Astrocyte (in vitro differentiated cells and primary cell): Measurements from ENCODE around the gene DAB2. TPM values are rescaled to one million over a fixed set of nuclear protein-coding genes. Genes with fewer than 3 reads are reported as not detected.
A peak's percentile ranks its signal among the peaks of the same experiment; 100 is the strongest.
"Not testable (repeated sequence)": the region's sequence is repeated elsewhere in the genome, so short reads cannot be mapped to it uniquely, and the experiment has no call there.

ENCODE experiments used
- DNase-seq: peaks from one replicate; pipeline ENCODE4 v3.0.0-alpha.2; 2010; ENCODE audit warnings: low read depth
- FAIRE-seq: peaks from 2 replicates; lab custom pipeline; 2011; peaks lifted over from hg19 to GRCh38; lab: Jason Lieb, UNC
- H2AFZ ChIP-seq: 2 replicates; pipeline ENCODE4 v1.6.0; 2012; ENCODE audit warnings: low read depth, low read length, inconsistent platforms
- H3K27ac ChIP-seq: 2 replicates; pipeline ENCODE4 v1.5.1; 2011; ENCODE audit warnings: low read depth, low read length, inconsistent platforms
- H3K27me3 ChIP-seq: 2 replicates; pipeline ENCODE4 v1.6.0; 2011; ENCODE audit warnings: low read length, inconsistent platforms; ENCODE audit not compliant: insufficient read depth
- H3K36me3 ChIP-seq: 2 replicates; pipeline ENCODE4 v1.5.1; 2011; ENCODE audit warnings: low read length, inconsistent platforms; ENCODE audit not compliant: insufficient read depth
- H3K4me1 ChIP-seq: 2 replicates; pipeline ENCODE4 v1.5.1; 2011; ENCODE audit warnings: low read length, inconsistent platforms; ENCODE audit not compliant: insufficient read depth
- H3K4me2 ChIP-seq: 2 replicates; pipeline ENCODE4 v1.6.0; 2012; ENCODE audit warnings: low read length, inconsistent platforms
- H3K4me3 ChIP-seq: 2 replicates; pipeline ENCODE4 v1.5.1; 2011; ENCODE audit warnings: low read depth, mild to moderate bottlenecking, low read length, inconsistent platforms; ENCODE audit not compliant: insufficient read depth
- H3K79me2 ChIP-seq: 2 replicates; pipeline ENCODE4 v1.6.0; 2012; ENCODE audit warnings: mild to moderate bottlenecking, low read length, inconsistent platforms; ENCODE audit not compliant: insufficient read depth
- H3K9ac ChIP-seq: 2 replicates; pipeline ENCODE4 v1.6.0; 2012; ENCODE audit warnings: mild to moderate bottlenecking, low read length, inconsistent platforms
- H3K9me3 ChIP-seq: 2 replicates; pipeline ENCODE4 v1.5.1; 2012; ENCODE audit warnings: low read depth, mild to moderate bottlenecking, low read length, inconsistent platforms; ENCODE audit not compliant: insufficient read depth
- H4K20me1 ChIP-seq: 2 replicates; pipeline ENCODE4 v1.6.0; 2012; ENCODE audit warnings: low read length, inconsistent platforms; ENCODE audit not compliant: insufficient read depth
- H3K27ac Mint-ChIP-seq: one replicate; pipeline ENCODE4 v1.8.0; 2021; ENCODE audit warnings: mild to moderate bottlenecking, mixed read lengths; ENCODE audit not compliant: unreplicated experiment
- H3K27me3 Mint-ChIP-seq: one replicate; pipeline ENCODE4 v1.8.0; 2021; ENCODE audit warnings: low read depth, mixed read lengths; ENCODE audit not compliant: unreplicated experiment
- H3K36me3 Mint-ChIP-seq: one replicate; pipeline ENCODE4 v1.8.0; 2021; ENCODE audit warnings: low read depth, mixed read lengths; ENCODE audit not compliant: unreplicated experiment
- H3K4me1 Mint-ChIP-seq: one replicate; pipeline ENCODE4 v1.8.0; 2021; ENCODE audit warnings: low read depth, mixed read lengths; ENCODE audit not compliant: unreplicated experiment
- H3K4me3 Mint-ChIP-seq: one replicate; pipeline ENCODE4 v1.8.0; 2021; ENCODE audit warnings: mild to moderate bottlenecking, moderate library complexity, mixed read lengths; ENCODE audit not compliant: unreplicated experiment
- H3K9me3 Mint-ChIP-seq: one replicate; pipeline ENCODE4 v1.8.0; 2021; ENCODE audit warnings: mild to moderate bottlenecking, mixed read lengths; ENCODE audit not compliant: unreplicated experiment
- CTCF ChIP-seq: IDR thresholded peaks from 2 replicates; pipeline ENCODE4 v1.5.1; 2011; ENCODE audit warnings: low read depth, mild to moderate bottlenecking, inconsistent platforms, low read length, moderate library complexity; ENCODE audit not compliant: insufficient read depth
- EZH2 ChIP-seq: IDR thresholded peaks from 2 replicates; pipeline ENCODE4 v1.6.1; 2012; ENCODE audit warnings: mild to moderate bottlenecking, low read length, inconsistent platforms; ENCODE audit not compliant: insufficient read depth
- total RNA-seq: library from RNA; stranded (reverse); gene quantifications from 2 replicates; pipeline ENCODE4 v1.2.1, GENCODE V29; 2021

The DAB2 gene
- total RNA-seq, 1 donor from 2014 or later: 84.5 TPM

- not testable (repeated sequence) for H3K27me3 ChIP-seq, H3K9me3 Mint-ChIP-seq, H3K4me2 ChIP-seq, H2AFZ ChIP-seq, H3K27me3 Mint-ChIP-seq, DNase-seq, H3K9me3 ChIP-seq, FAIRE-seq, H3K4me3 ChIP-seq, H3K4me3 Mint-ChIP-seq, H3K27ac Mint-ChIP-seq, H3K9ac ChIP-seq, H3K36me3 ChIP-seq
- peaks cover 26% of the 10 kb centered on the region for H3K4me1 ChIP-seq
- peaks cover 33% of the 10 kb centered on the region for H3K4me1 Mint-ChIP-seq
- H3K27ac ChIP-seq: peak overlapping the region; percentile 13
- peaks cover 21% of the 10 kb centered on the region for H4K20me1 ChIP-seq
- peaks cover 13% of the 10 kb centered on the region for H3K36me3 Mint-ChIP-seq
- peaks cover 79% of the 10 kb centered on the region for H3K79me2 ChIP-seq
Observed at GRCh38 chr5:39402140-39402539, 22.6 kb downstream of the DAB2 start.

GRCh38 chr5:39400713-39401578, 23.8 kb downstream of the DAB2 start:
- Mint-ChIP-seq H3K36me3 (peaks cover 10% of the 10 kb centered on the region), H3K4me1 (peaks cover 33% of the 10 kb centered on the region), H3K27ac (peak overlapping the region; percentile 94), H3K4me3 (no peak overlapping the region), H3K27me3 (no peaks in the 10 kb centered on the region), H3K9me3 (no peaks in the 10 kb centered on the region)
- H3K4me3 ChIP-seq: no peak overlapping the region
- TF ChIP-seq CTCF (no peak), EZH2 (no peak)
- H2AFZ ChIP-seq: no peak overlapping the region
- FAIRE-seq (no peak), DNase-seq (peak; percentile 64)
- H3K9me3 ChIP-seq: no peaks in the 10 kb centered on the region
- peak overlapping the region; percentile 58 for H3K9ac ChIP-seq
- peaks cover 26% of the 10 kb centered on the region for H3K4me1 ChIP-seq
- H4K20me1 ChIP-seq: peaks cover 16% of the 10 kb centered on the region
- peak overlapping the region; percentile 96 for H3K27ac ChIP-seq
- H3K79me2 ChIP-seq: peaks cover 79% of the 10 kb centered on the region
- H3K27me3 ChIP-seq: no peaks in the 10 kb centered on the region
- H3K4me2 ChIP-seq: peak overlapping the region; percentile 55
- peaks cover 12% of the 10 kb centered on the region for H3K36me3 ChIP-seq

- H3K9ac ChIP-seq: peak overlapping the region; percentile 78
- peak; percentile 73 for FAIRE-seq
- H3K4me3 Mint-ChIP-seq: peak overlapping the region; percentile 52
Observed at GRCh38 chr5:39399135-39400036, 25.4 kb downstream of the DAB2 start.

More at GRCh38 chr5:39399135-39400036, 25.4 kb downstream of the DAB2 start:
- Mint-ChIP-seq H3K27me3 (no peaks in the 10 kb centered on the region), H3K27ac (peak overlapping the region; percentile 99), H3K4me1 (peaks cover 43% of the 10 kb centered on the region), H3K9me3 (no peaks in the 10 kb centered on the region), H3K36me3 (peaks cover 16% of the 10 kb centered on the region)
- H4K20me1 ChIP-seq: peaks cover under 1% of the 10 kb centered on the region
- no peak overlapping the region for H2AFZ ChIP-seq
- H3K4me3 ChIP-seq: no peak overlapping the region
- peaks cover 38% of the 10 kb centered on the region for H3K4me1 ChIP-seq
- peaks cover 78% of the 10 kb centered on the region for H3K79me2 ChIP-seq
- H3K36me3 ChIP-seq: peaks cover 12% of the 10 kb centered on the region
- peak overlapping the region; percentile 96 for H3K27ac ChIP-seq
- H3K9me3 ChIP-seq: no peaks in the 10 kb centered on the region
- DNase-seq: peak; percentile 98
- no peaks in the 10 kb centered on the region for H3K27me3 ChIP-seq
- peak overlapping the region; percentile 66 for H3K4me2 ChIP-seq
- no peak for TF ChIP-seq CTCF
- no peak for TF ChIP-seq EZH2
